Measurements from ENCODE around the gene CUX1.

Gene CUX1

GRCh38 chr7:101934618-101935017, 117.2 kb downstream of the CUX1 start:
- DNase-seq: peak in 1 of 58 donors; percentile 3

- DNase-seq: peak in 15 of 58 donors; percentile 7 to 46 (median 23)
Measured at GRCh38 chr7:101935521-101936141, 118.2 kb downstream of the CUX1 start.

- DNase-seq: no peak
Measured at GRCh38 chr7:101936223-101936610, 118.8 kb downstream of the CUX1 start.

GRCh38 chr7:101936611-101937231, 119.3 kb downstream of the CUX1 start:
- DNase-seq: peak in 2 of 58 donors; percentile 12 to 14

- no peak for DNase-seq
Measured at GRCh38 chr7:101937717-101938514, 120.5 kb downstream of the CUX1 start.

GRCh38 chr7:101939136-101939695, 121.8 kb downstream of the CUX1 start:
- no peak for DNase-seq

- no peak for DNase-seq
Measured at GRCh38 chr7:101940151-101940550, 122.7 kb downstream of the CUX1 start.

GRCh38 chr7:101940830-101941229, 123.4 kb downstream of the CUX1 start:
- peak in 1 of 58 donors; percentile 19 for DNase-seq

- peak in 2 of 58 donors; percentile 11 to 46 for DNase-seq
Measured at GRCh38 chr7:101941481-101942383, 124.3 kb downstream of the CUX1 start.

GRCh38 chr7:101942603-101943210, 125.3 kb downstream of the CUX1 start:
- no peak for DNase-seq

- no peak for DNase-seq
Measured at GRCh38 chr7:101943306-101943705, 125.9 kb downstream of the CUX1 start.

GRCh38 chr7:101943889-101944600, 126.6 kb downstream of the CUX1 start:
- no peak for DNase-seq

GRCh38 chr7:101944611-101945010, 127.2 kb downstream of the CUX1 start:
- no peak for DNase-seq

- no peak for DNase-seq
Measured at GRCh38 chr7:101945034-101945758, 127.8 kb downstream of the CUX1 start.

- DNase-seq: peak in 14 of 58 donors; percentile 5 to 67 (median 16)
Measured at GRCh38 chr7:101947899-101948298, 130.5 kb downstream of the CUX1 start.

- DNase-seq: no peak
Measured at GRCh38 chr7:101948650-101949049, 131.2 kb downstream of the CUX1 start.

- no peak for DNase-seq
Measured at GRCh38 chr7:101950450-101951119, 133.2 kb downstream of the CUX1 start.

GRCh38 chr7:101951757-101952156, 134.3 kb downstream of the CUX1 start:
- DNase-seq: no peak
